ENCODE measurements around the gene TP53AIP1.
A peak's percentile ranks its signal among the peaks of the same experiment; 100 is the strongest.

Gene TP53AIP1

DNA sequence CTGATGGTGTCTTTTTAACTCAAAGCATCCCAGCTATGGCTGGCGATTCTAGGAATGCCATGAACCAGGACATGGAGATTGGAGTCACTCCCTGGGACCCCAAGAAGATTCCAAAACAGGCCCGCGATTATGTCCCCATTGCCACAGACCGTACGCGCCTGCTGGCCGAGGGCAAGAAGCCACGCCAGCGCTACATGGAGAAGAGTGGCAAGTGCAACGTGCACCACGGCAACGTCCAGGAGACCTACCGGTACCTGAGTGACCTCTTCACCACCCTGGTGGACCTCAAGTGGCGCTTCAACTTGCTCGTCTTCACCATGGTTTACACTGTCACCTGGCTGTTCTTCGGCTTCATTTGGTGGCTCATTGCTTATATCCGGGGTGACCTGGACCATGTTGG, 31.4 kb downstream of the TP53AIP1 start:
- no peak overlapping the region for H3K4me3 ChIP-seq (ENCODE audit: low read length)
- no peak for TF ChIP-seq ZNF274 (IDR thresholded peaks at IDR 0.05; ENCODE audit: low read depth, low read length)

DNA sequence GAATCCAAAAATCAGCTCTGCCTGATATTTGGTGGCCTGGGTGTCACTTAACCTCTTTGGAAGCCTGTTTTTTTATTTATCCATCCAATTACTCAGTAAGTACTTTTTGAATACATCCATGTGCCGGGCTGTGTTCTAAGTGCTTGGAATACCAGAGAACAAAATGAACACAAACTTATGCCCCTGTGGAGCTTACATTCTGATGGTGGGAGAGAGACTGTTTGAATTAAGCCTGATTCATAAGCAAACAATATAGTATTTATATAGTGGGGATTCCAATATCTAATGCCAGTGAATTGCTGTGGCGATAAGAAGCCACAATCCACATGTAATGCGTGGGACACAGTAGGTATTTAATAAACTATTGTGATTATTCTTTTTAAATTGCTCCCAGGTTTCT, 32.1 kb downstream of the TP53AIP1 start:
- no peak for TF ChIP-seq ZNF274 (IDR thresholded peaks at IDR 0.05; ENCODE audit: low read depth, low read length)
- H3K4me3 ChIP-seq (ENCODE audit: low read length): no peak overlapping the region

- H3K4me3 ChIP-seq (ENCODE audit: low read length): no peak overlapping the region
- no peak for TF ChIP-seq ZNF274 (IDR thresholded peaks at IDR 0.05; ENCODE audit: low read depth, low read length)
These were observed 33.1 kb downstream of the TP53AIP1 start for GRCh38 chr11:128909438-128910125.

GRCh38 chr11:128908391-128909246, 34.1 kb downstream of the TP53AIP1 start:
- TF ChIP-seq ZNF274 (IDR thresholded peaks at IDR 0.05; ENCODE audit: low read depth, low read length): no peak
- H3K4me3 ChIP-seq (ENCODE audit: low read length): no peak overlapping the region

DNA sequence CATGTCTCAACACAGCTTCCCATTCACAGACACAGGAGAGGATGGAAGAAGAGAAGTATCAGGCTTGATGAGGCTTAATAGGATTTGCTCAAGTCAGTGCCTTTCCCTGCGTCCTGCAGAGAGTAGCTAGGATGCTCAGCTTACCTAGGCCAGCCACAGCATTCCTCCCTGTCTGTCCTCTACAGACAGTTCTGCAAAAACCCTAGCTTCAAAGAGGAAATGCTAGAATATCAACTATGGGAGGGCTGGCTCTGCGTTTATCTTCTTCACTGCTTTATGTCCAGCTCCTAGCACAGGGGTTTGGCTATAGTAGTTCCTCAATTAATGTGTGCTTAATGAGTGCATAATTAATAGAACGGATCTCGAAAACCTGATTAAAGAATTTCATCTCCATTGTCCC, 35.1 kb downstream of the TP53AIP1 start:
- no peak for TF ChIP-seq ZNF274 (IDR thresholded peaks at IDR 0.05; ENCODE audit: low read depth, low read length)

DNA sequence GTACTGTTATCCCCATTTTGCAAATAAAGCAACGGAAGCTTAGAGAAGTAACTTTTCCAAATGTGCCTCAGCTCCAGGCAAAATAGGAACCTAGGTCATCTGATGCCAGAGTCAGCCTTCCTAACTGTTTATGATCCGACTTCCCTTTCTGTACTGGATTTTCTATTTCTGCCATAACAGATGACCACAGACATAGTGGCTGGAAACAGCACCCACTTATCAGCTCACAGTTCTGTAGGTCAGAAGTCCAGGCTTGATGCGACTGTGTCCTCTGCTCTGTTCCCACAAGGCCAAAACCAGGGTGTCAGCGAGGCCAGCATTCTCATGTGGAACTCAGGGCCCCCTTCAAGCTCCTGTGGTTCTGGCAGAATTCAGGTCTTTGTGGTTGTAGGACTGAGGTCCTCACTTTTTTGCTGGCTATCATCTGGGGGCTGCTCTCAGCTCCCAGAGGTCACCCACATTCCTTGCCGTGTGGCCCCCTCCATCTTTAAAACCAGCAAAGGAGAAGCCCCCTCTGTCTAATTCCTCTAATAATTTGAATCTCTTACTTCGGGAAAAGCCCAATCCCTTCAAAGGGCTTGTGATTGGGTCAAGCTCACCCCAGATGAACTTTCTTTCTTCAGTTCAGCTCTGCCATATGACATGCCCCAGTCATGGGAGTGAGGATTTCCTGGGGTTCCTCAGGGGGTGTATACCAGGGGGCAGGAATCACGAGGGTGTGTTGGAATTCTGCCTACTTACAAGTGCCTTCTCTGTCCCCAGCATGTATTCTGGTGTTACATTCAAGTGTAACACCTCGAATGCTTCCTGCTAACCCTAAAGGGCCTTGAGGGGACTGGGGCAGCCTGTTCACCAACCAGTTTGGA, 36.3 kb downstream of the TP53AIP1 start:
- no peak for TF ChIP-seq ZNF274 (IDR thresholded peaks at IDR 0.05; ENCODE audit: low read depth, low read length)
- H3K4me3 ChIP-seq (ENCODE audit: low read length): no peak overlapping the region

More for the DNA sequence above, 35.1 kb downstream of the TP53AIP1 start:
- no peak overlapping the region for H3K4me3 ChIP-seq (ENCODE audit: low read length)

DNA sequence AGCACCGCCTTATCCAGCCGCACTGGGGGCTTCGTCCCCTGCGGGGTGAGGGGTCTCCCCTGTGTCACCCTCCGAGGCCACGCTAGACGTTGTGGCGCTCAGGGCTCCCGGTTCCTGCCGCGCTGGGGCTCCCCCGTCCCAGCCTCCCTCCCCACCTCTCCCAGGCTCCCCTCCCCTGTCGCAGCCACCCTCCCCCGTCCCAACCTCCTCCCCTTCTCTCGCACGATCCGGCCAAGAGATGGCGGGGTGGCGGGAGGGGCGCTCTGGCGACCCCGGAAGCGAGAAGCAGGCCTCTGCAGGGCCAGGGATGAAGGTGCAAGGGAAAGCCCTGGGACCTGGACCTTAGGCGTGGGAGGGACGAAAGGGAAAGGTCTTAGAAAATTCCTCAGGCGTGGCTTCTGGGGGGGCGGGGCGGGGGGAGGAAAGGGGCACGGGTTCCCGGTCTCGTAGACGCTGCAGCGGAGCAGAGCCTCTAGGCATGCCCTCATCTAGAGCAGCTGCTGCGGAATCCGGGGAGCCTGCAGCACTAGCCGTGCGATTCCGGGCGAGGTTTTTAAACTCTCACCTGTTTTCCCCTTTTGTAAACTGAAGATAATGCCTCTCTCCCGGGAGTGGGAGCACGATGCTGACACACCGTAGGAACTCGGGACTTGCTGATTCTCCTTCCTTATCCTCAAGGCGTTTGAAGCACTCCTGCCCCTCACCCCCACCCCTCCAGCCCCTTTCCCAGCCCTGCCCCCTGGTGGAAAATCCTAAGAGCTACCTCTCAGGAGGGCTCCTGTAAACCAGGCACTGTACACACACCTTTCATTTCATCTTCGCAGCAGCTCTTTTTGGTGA, 37.1 kb downstream of the TP53AIP1 start:
- peak overlapping the region; percentile 31; the same call in 1 of the 2 replicates for H3K4me3 ChIP-seq (ENCODE audit: low read length)
- no peak for TF ChIP-seq ZNF274 (IDR thresholded peaks at IDR 0.05; ENCODE audit: low read depth, low read length)

DNA sequence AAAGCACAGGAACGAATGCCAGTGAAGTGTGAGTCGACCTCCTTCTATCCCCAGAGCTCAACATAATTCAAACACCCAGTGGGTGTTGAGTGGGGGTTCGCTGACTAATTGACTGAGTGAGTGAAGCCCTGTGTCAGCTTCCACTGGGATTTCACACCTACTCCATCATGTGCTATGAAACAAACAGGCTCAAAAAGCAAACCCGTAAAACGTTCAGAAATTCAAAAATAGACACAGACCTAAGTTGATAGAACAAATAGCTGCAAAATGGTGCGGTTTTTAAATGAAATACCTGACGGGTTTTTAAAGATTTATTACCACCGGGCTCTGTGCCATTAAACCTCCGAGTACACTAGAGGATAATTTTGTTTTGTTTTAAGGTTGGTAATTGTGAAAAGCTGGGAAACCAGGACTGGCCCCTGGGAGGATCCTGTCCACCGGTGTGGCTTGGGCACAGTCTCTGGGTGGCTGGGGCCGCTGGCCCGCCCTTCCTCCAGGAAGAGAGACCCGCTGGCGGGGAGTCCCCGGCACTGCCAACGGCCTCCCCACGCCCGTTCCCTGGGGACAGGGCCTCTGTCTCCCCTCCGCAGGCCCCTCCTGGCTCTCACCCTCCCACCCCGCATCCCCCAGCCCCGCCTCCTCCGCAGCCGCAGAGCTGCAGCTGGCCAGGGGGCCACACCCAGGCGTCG, 37.9 kb downstream of the TP53AIP1 start:
- no peak overlapping the region for H3K4me3 ChIP-seq (ENCODE audit: low read length)
- no peak for TF ChIP-seq ZNF274 (IDR thresholded peaks at IDR 0.05; ENCODE audit: low read depth, low read length)

DNA sequence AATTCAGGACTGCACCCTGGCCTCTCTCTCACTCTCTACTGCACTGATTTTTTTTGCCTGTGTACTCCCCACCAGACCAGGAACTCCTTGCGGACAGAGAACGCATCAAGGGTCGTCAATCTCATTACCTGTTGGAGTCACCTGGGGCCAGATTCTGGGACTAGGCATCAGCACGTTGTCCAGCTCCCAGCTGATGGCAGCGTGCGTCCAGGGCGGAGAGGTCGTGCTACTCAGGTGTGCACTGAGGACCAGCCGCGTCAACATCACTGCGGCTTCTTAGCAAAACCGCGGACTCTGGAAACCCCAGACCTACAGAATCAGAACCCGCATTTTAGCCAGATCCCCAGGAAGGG, 38.4 kb downstream of the TP53AIP1 start:
- TF ChIP-seq ZNF274 (IDR thresholded peaks at IDR 0.05; ENCODE audit: low read depth, low read length): no peak
- H3K4me3 ChIP-seq (ENCODE audit: low read length): no peak overlapping the region

DNA sequence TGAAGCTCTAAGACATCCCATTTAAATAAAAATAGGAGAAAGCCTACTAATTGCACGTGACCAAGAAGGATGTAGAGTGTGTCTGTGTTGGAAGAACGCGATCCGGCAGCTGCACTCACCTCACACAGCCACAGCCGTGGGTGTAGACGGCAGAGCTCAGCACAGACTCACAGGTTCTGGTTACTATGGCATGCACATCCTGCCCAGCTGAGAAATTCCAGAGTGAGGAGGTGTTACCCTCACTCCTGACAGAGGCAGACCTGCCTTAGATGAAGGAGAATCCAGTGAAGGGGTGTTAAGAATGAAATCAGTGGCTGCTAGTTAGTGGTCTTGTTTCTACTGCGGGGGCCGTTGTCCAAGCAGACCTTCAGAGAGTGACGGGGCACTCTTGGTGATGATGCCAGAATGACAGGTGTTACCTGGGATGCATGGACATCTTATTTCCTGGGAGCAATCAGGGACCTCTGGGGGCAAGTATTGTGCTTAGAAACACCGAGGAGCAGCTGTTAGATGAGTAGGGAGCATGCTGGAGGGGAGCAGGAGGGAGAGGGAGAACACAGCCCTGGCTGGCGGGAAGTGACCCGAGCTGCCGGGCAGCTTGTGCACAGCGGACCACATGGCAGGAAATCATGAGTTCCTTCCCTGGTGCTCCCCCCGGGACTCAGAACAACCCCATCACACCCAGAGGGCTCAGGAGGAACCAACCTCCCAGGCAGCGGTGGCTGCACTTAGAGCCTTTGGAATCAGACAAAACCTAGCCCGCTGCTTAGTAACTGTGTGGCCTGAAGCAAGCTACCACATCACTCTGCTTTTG, 39.2 kb downstream of the TP53AIP1 start:
- H3K4me3 ChIP-seq (ENCODE audit: low read length): no peak overlapping the region
- no peak for TF ChIP-seq ZNF274 (IDR thresholded peaks at IDR 0.05; ENCODE audit: low read depth, low read length)

DNA sequence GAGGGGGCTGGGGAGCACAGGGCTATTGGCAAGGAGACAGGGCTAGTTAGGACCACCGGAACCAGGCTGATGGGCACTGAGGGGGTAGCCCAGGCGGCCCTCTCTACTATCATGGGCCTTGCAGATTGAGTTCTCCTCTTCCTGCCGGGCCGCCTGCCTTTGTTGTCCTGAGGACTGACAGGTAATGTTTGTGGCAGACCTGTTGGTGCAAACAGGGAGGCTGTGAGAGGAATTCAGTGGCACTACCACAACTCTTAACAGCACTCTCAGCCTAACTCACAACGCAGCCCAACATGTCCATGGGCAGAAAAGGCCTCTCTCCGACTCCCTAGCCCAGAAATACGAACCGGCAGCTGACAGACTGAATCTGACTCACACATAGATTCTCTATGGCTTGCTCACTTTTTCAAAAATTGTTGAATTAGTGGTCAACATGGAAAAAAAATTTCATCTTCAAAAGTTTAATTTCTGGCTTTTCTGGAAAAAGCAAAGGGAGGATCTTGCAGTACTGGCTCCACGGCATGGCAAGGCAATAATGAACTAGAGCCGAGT, 40.1 kb downstream of the TP53AIP1 start:
- no peak overlapping the region for H3K4me3 ChIP-seq (ENCODE audit: low read length)
- TF ChIP-seq ZNF274 (IDR thresholded peaks at IDR 0.05; ENCODE audit: low read depth, low read length): no peak
